Endothelial cell (in vitro differentiated cells): ENCODE data around the gene A4GALT. TPM values are rescaled to one million over a fixed set of nuclear protein-coding genes. Genes with fewer than 3 reads are reported as not detected.
A peak's percentile ranks its signal among the peaks of the same experiment; 100 is the strongest.

Experiments used
- DNase-seq: peaks from one replicate; pipeline ENCODE4 v3.0.0; 2021; ENCODE audit warnings: low spot score
- H3K27ac Mint-ChIP-seq: one replicate; pipeline ENCODE4 v1.8.0; 2021; ENCODE audit warnings: mixed read lengths, inconsistent platforms; ENCODE audit not compliant: unreplicated experiment
- H3K27me3 Mint-ChIP-seq: one replicate; pipeline ENCODE4 v1.8.0; 2021; ENCODE audit warnings: mild to moderate bottlenecking, moderate library complexity, mixed read lengths, inconsistent platforms; ENCODE audit not compliant: unreplicated experiment
- H3K36me3 Mint-ChIP-seq: one replicate; pipeline ENCODE4 v1.8.0; 2021; ENCODE audit warnings: mild to moderate bottlenecking, low read depth, mixed read lengths, inconsistent platforms; ENCODE audit not compliant: unreplicated experiment
- H3K4me1 Mint-ChIP-seq: one replicate; pipeline ENCODE4 v1.8.0; 2021; ENCODE audit warnings: mild to moderate bottlenecking, mixed read lengths, inconsistent platforms; ENCODE audit not compliant: unreplicated experiment
- H3K4me3 Mint-ChIP-seq: one replicate; pipeline ENCODE4 v1.8.0; 2021; ENCODE audit warnings: mild to moderate bottlenecking, mixed read lengths, inconsistent platforms; ENCODE audit not compliant: unreplicated experiment
- H3K9me3 Mint-ChIP-seq: one replicate; pipeline ENCODE4 v1.8.0; 2021; ENCODE audit warnings: mixed read lengths, inconsistent platforms; ENCODE audit not compliant: unreplicated experiment
- CTCF ChIP-seq: fragments of 200-600 bp; sonication (generic); IDR thresholded peaks from one replicate; pipeline ENCODE4 v1.5.0; 2021; ENCODE audit warnings: antibody characterized with exemption; ENCODE audit not compliant: unreplicated experiment
- total RNA-seq: library from RNA; stranded (reverse); fragmentation: NEBNext Ultra II Directional; extraction: Animal tissue kit (Norgen Biotek cat#: 25700); gene quantifications from one replicate; pipeline ENCODE4 v1.2.1, GENCODE V29; 2021; ENCODE audit not compliant: unreplicated experiment

The A4GALT gene
- total RNA-seq, 1 donor from 2014 or later, result 5.3 TPM

GRCh38 chr22:42716649-42717127 lies 4.0 kb downstream of the A4GALT start:
- H3K4me1 Mint-ChIP-seq, result peaks cover 37% of the 10 kb centered on the region
- TF ChIP-seq CTCF, result no peak
- DNase-seq, result no peak
- no peaks in the 10 kb centered on the region for H3K9me3 Mint-ChIP-seq
- H3K27me3 Mint-ChIP-seq, result peaks cover 10% of the 10 kb centered on the region
- H3K4me3 Mint-ChIP-seq, result no peak overlapping the region
- H3K27ac Mint-ChIP-seq, result peak overlapping the region; percentile 30
- H3K36me3 Mint-ChIP-seq, result peaks cover 4% of the 10 kb centered on the region

GRCh38 chr22:42716221-42716620 lies 4.4 kb downstream of the A4GALT start:
- peak overlapping the region; percentile 67 for H3K27ac Mint-ChIP-seq
- no peak for TF ChIP-seq CTCF
- H3K4me3 Mint-ChIP-seq, result no peak overlapping the region
- H3K27me3 Mint-ChIP-seq, result peaks cover 5% of the 10 kb centered on the region
- H3K36me3 Mint-ChIP-seq, result peaks cover 3% of the 10 kb centered on the region
- no peaks in the 10 kb centered on the region for H3K9me3 Mint-ChIP-seq
- no peak for DNase-seq
- peaks cover 35% of the 10 kb centered on the region for H3K4me1 Mint-ChIP-seq

GRCh38 chr22:42714768-42715390 lies 5.8 kb downstream of the A4GALT start:
- Mint-ChIP-seq H3K27me3 (peaks cover 4% of the 10 kb centered on the region), H3K4me3 (no peak overlapping the region), H3K4me1 (peaks cover 33% of the 10 kb centered on the region), H3K9me3 (no peaks in the 10 kb centered on the region), H3K36me3 (peaks cover 4% of the 10 kb centered on the region), H3K27ac (peak overlapping the region; percentile 77)
- DNase-seq, result no peak
- no peak for TF ChIP-seq CTCF

GRCh38 chr22:42714308-42714707 lies 6.4 kb downstream of the A4GALT start:
- no peak overlapping the region for H3K4me3 Mint-ChIP-seq
- peaks cover 29% of the 10 kb centered on the region for H3K4me1 Mint-ChIP-seq
- H3K27ac Mint-ChIP-seq, result peak overlapping the region; percentile 77
- TF ChIP-seq CTCF, result no peak
- peaks cover 4% of the 10 kb centered on the region for H3K36me3 Mint-ChIP-seq
- DNase-seq, result no peak
- H3K9me3 Mint-ChIP-seq, result no peaks in the 10 kb centered on the region
- no peaks in the 10 kb centered on the region for H3K27me3 Mint-ChIP-seq

- Mint-ChIP-seq H3K4me3 (no peak overlapping the region), H3K4me1 (peaks cover 19% of the 10 kb centered on the region), H3K36me3 (peaks cover 4% of the 10 kb centered on the region), H3K9me3 (no peaks in the 10 kb centered on the region), H3K27me3 (no peaks in the 10 kb centered on the region), H3K27ac (no peak overlapping the region)
- DNase-seq, result no peak
- TF ChIP-seq CTCF, result no peak
Observed at GRCh38 chr22:42711895-42712837, 8.5 kb downstream of the A4GALT start.
